HG03469 (cell line): ENCODE data around the gene RBM33.
"Not testable (repeated sequence)": the region's sequence is repeated elsewhere in the genome, so short reads cannot be mapped to it uniquely, and the experiment has no call there.

Source experiments
- ATAC-seq: cut with Tn5 transposase; IDR thresholded peaks from one replicate; pipeline ENCODE4 v1.9.1; 2021; ENCODE audit warnings: mild to moderate bottlenecking, moderate library complexity, moderate number of reproducible peaks; ENCODE audit not compliant: unreplicated experiment

Gene RBM33

GRCh38 chr7:155644178-155644970, at the start of gene RBM33:
Gene RBM33, plus strand, starts transcription at chr7:155644661. Its CDS starts 216 bp downstream, at chr7:155644877.
- ATAC-seq, result peak; percentile 67

- ATAC-seq, result no peak
Measured at GRCh38 chr7:155594961-155595366, 49.5 kb upstream of the RBM33 start.

- ATAC-seq, result no peak
Measured at GRCh38 chr7:155597753-155598140, 46.7 kb upstream of the RBM33 start.

GRCh38 chr7:155598810-155599210, 45.7 kb upstream of the RBM33 start:
- peak; percentile 72 for ATAC-seq

GRCh38 chr7:155602156-155602555, 42.3 kb upstream of the RBM33 start:
- no peak for ATAC-seq

- ATAC-seq, result no peak
Measured at GRCh38 chr7:155602750-155603149, 41.7 kb upstream of the RBM33 start.

- no peak for ATAC-seq
Measured at GRCh38 chr7:155603205-155603857, 41.1 kb upstream of the RBM33 start.

GRCh38 chr7:155603858-155604503, 40.5 kb upstream of the RBM33 start:
- ATAC-seq, result no peak

- ATAC-seq, result no peak
Measured at GRCh38 chr7:155604504-155604997, 39.9 kb upstream of the RBM33 start.

GRCh38 chr7:155609185-155609584, 35.3 kb upstream of the RBM33 start:
- ATAC-seq, result no peak

GRCh38 chr7:155610633-155611193, 33.7 kb upstream of the RBM33 start:
- no peak for ATAC-seq

GRCh38 chr7:155611808-155612447, 32.5 kb upstream of the RBM33 start:
- no peak for ATAC-seq

GRCh38 chr7:155612658-155613057, 31.8 kb upstream of the RBM33 start:
- no peak for ATAC-seq

- not testable (repeated sequence) for ATAC-seq
Measured at GRCh38 chr7:155615085-155615484, 29.4 kb upstream of the RBM33 start.

- no peak for ATAC-seq
Measured at GRCh38 chr7:155618708-155619633, 25.5 kb upstream of the RBM33 start.

- ATAC-seq, result no peak
Measured at GRCh38 chr7:155619634-155620271, 24.7 kb upstream of the RBM33 start.

GRCh38 chr7:155620497-155620896, 24.0 kb upstream of the RBM33 start:
- no peak for ATAC-seq

- no peak for ATAC-seq
Measured at GRCh38 chr7:155621418-155621980, 23.0 kb upstream of the RBM33 start.

- no peak for ATAC-seq
Measured at GRCh38 chr7:155624412-155624811, 20.0 kb upstream of the RBM33 start.
